Measurements from ENCODE around the gene COL23A1.

Gene COL23A1

GRCh38 chr5:178457471-178457870, 132.7 kb downstream of the COL23A1 start:
- no peak overlapping the region for H3K27ac Mint-ChIP-seq
- no peaks in the 10 kb centered on the region for H3K36me3 Mint-ChIP-seq (ENCODE audit: low read depth)
- no peak for TF ChIP-seq CTCF (IDR thresholded peaks at IDR 0.05)
- no peaks in the 10 kb centered on the region for H3K9me3 Mint-ChIP-seq
- H3K4me3 Mint-ChIP-seq = no peak overlapping the region
- H3K27me3 Mint-ChIP-seq (ENCODE audit: low read depth, poor library complexity) = peaks cover 10% of the 10 kb centered on the region
- H3K4me1 Mint-ChIP-seq = peaks cover 35% of the 10 kb centered on the region
- DNase-seq = no peak

GRCh38 chr5:178455480-178455835, 134.7 kb downstream of the COL23A1 start:
- Mint-ChIP-seq H3K27me3 (ENCODE audit: low read depth, poor library complexity) (peaks cover 6% of the 10 kb centered on the region), H3K9me3 (no peaks in the 10 kb centered on the region), H3K36me3 (ENCODE audit: low read depth) (no peaks in the 10 kb centered on the region), H3K4me3 (no peak overlapping the region), H3K27ac (no peak overlapping the region), H3K4me1 (peaks cover 15% of the 10 kb centered on the region)
- no peak for DNase-seq
- no peak for TF ChIP-seq CTCF (IDR thresholded peaks at IDR 0.05)

GRCh38 chr5:178454821-178455479, 135.2 kb downstream of the COL23A1 start:
- no peak for DNase-seq
- Mint-ChIP-seq H3K27ac (no peak overlapping the region), H3K9me3 (no peaks in the 10 kb centered on the region), H3K4me3 (no peak overlapping the region), H3K27me3 (ENCODE audit: low read depth, poor library complexity) (peaks cover 1% of the 10 kb centered on the region), H3K36me3 (ENCODE audit: low read depth) (no peaks in the 10 kb centered on the region), H3K4me1 (peaks cover 20% of the 10 kb centered on the region)
- no peak for TF ChIP-seq CTCF (IDR thresholded peaks at IDR 0.05)

- H3K27ac Mint-ChIP-seq = no peak overlapping the region
- H3K9me3 Mint-ChIP-seq = no peaks in the 10 kb centered on the region
- H3K36me3 Mint-ChIP-seq (ENCODE audit: low read depth) = no peaks in the 10 kb centered on the region
- H3K4me3 Mint-ChIP-seq = no peak overlapping the region
- H3K27me3 Mint-ChIP-seq (ENCODE audit: low read depth, poor library complexity) = peaks cover 1% of the 10 kb centered on the region
- no peak for DNase-seq
- H3K4me1 Mint-ChIP-seq = peaks cover 27% of the 10 kb centered on the region
- TF ChIP-seq CTCF (IDR thresholded peaks at IDR 0.05) = no peak
Observed at GRCh38 chr5:178454303-178454702, 135.9 kb downstream of the COL23A1 start.

- H3K4me1 Mint-ChIP-seq = peaks cover 31% of the 10 kb centered on the region
- TF ChIP-seq CTCF (IDR thresholded peaks at IDR 0.05) = no peak
- no peak for DNase-seq
- H3K27me3 Mint-ChIP-seq (ENCODE audit: low read depth, poor library complexity) = peaks cover 4% of the 10 kb centered on the region
- H3K36me3 Mint-ChIP-seq (ENCODE audit: low read depth) = no peaks in the 10 kb centered on the region
- no peaks in the 10 kb centered on the region for H3K9me3 Mint-ChIP-seq
- no peak overlapping the region for H3K27ac Mint-ChIP-seq
- H3K4me3 Mint-ChIP-seq = no peak overlapping the region
Observed at GRCh38 chr5:178453224-178453623, 137.0 kb downstream of the COL23A1 start.

Measured in nephron progenitor cell (in vitro differentiated cells).